AG08395 (cell line): ENCODE results near the gene TOMT.
A peak's percentile ranks its signal among the peaks of the same experiment; 100 is the strongest.

Source experiments
- DNase-seq: peaks from one replicate; pipeline ENCODE4 v3.0.0; 2012; ENCODE audit warnings: mixed read lengths, low spot score

Gene TOMT, protein sequence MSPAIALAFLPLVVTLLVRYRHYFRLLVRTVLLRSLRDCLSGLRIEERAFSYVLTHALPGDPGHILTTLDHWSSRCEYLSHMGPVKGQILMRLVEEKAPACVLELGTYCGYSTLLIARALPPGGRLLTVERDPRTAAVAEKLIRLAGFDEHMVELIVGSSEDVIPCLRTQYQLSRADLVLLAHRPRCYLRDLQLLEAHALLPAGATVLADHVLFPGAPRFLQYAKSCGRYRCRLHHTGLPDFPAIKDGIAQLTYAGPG

DNA sequence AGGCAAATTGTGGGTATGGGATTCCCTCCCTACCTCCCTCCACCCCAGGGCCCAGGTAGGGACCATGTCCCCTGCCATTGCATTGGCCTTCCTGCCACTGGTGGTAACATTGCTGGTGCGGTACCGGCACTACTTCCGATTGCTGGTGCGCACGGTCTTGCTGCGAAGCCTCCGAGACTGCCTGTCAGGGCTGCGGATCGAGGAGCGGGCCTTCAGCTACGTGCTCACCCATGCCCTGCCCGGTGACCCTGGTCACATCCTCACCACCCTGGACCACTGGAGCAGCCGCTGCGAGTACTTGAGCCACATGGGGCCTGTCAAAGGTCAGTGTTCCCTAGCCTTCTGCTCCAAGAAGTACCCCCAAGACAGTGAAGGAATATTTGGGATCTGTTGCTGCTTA is at the start of gene TOMT:
TOMT (plus strand) TSS at position 37 of the 400 bp plus-strand sequence; CDS start at position 65, 28 bp downstream.
- DNase-seq: no peak

DNA sequence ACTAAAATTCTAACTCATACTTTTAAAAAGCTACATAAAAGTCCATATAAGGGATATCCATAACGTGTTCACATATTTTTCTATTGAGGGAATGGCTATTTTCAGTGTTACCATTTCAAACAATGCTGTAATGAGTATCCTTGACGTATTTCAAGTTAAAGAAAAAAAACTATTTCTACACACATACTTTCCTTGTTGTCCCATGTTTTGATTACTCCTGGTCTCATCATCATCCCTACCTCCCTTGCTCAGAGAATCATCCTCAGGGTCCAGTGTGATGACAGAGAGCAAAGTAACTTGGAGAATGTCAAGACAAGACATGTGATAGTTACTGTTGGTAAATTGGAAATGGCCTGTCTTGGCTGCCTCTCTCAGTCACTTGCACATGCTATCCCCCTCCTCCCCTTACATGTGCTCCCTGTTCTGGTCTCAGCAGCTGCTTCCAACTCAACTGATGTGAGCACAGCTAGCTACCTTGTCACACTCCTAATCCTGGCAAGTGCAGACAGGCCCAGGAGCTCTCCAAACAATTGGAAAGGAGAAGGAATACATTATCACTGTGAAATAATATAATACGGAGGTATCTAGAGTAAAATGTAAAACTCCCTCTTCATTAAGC is 47.2 kb upstream of the TOMT start:
- DNase-seq: no peak

DNA sequence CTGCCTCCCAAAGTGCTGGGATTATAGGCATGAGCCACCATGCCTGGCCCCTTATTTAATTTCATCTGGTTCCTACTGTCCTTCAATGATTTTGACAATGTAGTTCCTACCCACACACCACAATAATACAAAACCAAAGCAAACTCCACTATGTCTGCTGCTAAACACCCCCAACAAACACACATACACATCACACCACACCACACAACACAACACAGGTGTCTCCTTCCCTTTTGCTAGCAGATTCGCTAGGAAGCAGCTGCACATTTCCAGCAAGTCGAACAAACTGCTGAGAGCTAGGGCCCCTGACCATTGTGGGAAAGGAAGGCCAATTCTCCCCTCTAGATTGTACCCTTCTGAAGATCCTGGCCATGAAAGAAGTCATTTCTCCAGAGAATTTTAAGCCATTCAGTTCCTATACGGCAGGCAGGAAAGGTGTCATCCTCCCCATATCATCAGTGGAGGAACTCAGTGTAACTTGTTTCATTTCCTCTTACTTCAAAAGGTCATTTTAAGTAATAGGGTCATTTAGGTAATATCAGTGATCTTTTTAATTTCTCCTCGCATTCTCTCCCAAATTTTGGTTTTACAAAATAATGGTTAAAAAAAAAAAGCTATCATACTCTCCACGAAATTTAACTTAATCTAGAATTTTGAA is 43.9 kb upstream of the TOMT start:
- no peak for DNase-seq

DNA sequence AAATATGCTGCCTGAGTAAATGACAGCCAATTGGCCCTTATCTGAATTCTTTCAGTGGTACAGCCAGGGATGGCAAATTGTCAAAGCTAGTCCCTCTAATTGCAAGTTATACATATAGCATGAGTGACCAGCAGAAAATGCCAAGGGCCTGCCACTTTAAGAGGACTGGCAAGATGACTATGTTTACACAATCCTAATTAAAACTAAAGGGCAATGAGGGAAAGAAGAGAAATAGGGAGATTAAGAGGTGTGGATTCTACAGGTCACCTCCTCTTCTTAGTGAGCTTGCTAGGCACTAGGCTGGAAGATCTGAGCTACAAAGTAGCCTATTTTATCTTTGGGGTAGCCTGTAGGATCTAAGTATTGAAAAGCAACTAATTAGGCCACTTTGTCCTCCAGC is 38.9 kb upstream of the TOMT start:
- DNase-seq: no peak

DNA sequence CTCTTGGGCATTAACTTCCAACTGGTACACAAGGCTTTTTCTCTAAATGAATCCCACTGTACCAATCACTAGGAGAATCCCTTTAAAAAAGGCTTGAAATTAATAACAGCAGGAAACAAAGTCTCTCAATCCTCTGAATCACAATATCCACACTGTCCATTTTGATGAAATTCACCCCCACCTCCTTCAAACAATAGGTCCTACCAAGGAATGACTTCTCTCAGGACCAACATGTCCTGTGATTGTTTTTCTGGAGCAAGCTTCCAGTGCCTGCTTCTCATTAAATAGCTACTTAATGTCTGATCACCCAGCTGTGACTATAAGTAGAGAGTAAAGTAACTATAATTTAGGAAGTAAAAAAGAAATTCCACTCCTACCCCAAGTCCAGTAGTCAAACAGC is 38.5 kb upstream of the TOMT start:
- DNase-seq: no peak

DNA sequence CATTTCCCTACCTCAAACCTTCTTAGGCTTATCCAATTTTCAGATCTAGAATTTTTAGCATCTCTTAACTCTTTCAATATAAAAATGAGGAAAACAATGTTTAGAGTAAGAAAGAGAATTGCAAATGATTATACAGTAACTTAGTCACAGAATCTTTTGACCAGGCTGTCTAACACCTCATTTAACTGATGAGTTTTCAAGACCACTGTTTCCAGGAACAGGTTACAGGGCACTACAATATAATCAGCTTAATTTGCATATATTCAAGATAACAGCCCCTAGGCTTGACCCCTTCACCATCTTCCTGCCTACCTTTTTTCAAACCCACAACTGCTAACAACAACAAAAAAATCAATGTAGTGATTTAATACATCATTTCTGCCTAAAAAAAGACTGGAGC is 38.0 kb upstream of the TOMT start:
- DNase-seq: no peak

DNA sequence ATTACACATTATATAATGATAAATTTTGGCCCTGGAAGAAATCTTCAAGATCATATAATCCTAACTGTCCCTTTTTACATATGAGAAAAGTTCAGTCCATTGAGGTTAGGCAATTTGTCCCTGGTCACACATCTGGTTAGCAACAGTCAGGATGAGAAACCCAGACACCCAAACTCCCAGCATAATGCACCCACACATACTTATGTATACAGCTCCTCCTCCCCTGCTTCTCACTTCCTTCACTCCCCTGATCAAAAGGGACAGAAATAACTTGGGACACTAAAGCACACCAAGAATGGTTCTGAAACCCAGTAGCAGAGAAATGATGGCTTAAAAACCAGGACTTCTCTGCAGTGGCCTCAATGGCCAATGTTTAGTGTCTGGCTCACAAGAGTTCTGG is 36.5 kb upstream of the TOMT start:
- DNase-seq: no peak

DNA sequence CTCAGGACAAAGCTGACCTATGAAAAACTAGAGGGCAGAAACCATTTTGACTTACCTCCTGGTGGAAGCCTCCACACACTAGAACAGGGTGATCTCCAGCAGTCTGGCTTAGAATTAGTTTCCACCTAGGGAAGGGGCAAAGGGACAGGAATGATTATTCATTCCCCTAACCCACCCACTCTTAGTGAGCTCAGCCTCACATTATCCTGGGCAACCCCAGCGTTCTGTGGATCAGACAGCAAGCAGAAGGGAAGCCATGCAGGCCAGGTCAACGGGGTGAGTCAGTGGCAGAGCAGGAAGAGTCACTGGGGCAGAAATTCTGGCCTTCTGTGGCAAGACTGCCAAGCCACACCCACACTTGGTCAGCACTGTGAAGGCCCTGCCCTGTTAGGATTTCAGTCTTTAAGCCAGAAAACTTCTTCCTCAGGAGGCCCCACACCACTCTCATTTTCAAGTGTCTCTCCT is 35.9 kb upstream of the TOMT start:
- DNase-seq: peak; percentile 90

DNA sequence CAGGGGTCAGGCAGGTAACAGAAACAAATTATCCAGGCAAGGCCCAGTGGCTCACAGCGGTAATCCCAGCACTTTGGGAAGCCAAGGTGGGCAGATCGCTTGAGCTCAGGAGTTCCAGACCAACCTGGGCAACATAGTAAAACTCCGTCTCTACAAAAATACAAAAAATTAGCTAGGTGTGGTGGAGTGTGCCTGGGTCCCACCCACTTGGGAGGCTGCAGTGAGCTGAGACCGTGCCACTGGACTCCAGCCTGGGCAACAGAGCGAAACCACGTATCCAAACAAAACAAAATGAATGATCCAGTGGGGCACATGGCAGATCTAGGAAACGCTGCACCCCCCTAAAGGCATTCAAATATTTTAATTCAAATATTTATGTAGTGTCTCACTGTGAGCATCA is 35.2 kb upstream of the TOMT start:
- no peak for DNase-seq

DNA sequence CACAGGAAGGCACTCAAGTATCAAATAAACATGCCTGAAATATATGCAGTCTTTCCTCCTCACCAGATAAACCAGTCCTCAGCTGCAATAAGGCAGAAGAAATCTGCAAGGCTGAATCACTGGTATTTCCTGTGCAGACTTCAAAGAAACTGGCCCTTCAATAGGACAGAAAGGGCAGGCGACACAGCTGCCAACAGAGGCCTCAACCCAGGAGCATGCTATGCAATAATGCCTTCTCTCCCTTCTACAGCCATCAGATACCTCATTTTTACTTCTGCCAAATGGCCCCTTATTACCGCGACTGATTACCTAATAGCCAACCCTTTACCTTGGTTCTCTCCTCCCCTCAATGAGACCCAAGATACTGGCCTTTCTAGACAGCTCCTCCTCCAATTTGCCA is 33.4 kb upstream of the TOMT start:
- DNase-seq: peak; percentile 66

DNA sequence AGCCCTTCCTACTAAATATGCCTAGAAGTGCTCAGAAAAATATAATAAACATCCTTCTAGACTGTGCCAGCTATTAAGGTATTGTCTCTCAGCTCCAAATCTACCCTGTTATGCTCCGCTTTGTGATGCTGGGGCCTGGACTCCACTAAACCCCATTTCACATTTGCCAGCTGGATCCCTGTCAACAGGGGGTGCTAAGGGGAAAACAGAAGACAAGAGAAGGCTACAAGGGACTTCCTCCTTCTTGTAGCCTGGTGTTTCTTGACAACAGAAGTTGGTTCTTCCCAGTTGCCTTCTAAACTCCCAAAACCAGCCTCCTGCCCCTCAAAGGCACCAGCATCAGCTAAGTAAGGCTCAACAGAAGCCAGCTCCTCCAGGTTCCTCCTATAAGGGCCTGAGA is 30.6 kb upstream of the TOMT start:
- no peak for DNase-seq

DNA sequence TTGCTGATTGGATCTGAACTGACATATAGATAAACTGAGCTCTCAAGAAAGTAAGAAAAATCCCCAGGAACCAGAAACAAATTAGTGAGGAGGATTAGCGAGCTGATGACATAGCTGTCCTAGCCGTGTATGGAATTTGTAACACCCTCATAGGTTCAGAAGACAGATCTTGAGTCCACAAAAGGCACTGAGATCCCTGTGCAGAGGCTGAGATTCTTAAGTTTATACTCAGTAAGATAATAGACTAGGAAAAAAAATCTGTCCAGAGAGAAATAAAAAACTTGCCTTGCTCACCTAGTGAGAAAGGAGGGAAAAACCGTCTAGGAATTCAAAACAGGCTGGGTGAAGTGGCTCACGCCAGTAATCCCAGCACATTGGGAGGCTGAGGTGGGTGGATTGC is 30.0 kb upstream of the TOMT start:
- no peak for DNase-seq

DNA sequence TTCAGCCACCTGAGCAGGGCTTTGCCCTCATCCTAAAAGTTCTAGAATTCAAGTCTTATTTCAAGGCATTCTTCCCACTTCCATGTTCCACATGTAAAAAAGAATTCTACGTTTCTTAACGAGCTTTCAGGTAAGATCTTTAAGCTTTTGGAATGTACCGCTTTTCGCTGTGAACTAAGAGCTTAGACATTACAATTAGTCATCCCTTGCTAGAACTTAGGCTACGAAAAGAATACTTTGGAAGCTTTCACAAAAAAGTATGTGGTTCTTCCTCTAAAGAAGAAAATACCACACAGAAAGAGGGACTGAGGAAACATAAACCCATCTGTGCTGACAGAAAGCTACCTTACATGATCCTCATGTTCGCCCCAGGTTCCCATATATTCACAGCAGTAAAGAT is 27.2 kb upstream of the TOMT start:
- DNase-seq: no peak

DNA sequence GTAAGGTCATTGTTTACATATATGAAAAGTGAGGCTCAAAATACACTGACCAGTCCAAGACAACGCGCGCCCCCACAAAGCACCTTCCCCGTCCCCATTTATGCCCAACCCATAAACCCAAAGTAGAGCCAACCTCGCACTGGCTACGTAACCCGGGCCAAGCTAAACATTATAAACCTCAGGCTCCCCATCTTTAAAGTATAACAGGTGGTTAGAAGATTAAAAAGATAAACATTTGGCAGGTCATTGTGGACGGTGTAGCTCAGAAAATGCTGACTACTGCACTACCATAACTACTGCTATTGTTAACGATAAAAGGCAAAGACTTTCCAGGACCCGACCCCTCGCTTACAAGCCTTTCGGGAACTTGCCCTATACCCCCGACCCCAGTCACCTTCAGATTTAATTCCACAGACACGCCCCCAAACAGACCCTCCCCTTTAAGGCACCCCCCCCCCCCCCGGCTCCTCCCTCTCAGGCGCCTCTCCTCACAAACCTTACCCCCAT is 25.9 kb upstream of the TOMT start:
- peak; percentile 31 for DNase-seq

DNA sequence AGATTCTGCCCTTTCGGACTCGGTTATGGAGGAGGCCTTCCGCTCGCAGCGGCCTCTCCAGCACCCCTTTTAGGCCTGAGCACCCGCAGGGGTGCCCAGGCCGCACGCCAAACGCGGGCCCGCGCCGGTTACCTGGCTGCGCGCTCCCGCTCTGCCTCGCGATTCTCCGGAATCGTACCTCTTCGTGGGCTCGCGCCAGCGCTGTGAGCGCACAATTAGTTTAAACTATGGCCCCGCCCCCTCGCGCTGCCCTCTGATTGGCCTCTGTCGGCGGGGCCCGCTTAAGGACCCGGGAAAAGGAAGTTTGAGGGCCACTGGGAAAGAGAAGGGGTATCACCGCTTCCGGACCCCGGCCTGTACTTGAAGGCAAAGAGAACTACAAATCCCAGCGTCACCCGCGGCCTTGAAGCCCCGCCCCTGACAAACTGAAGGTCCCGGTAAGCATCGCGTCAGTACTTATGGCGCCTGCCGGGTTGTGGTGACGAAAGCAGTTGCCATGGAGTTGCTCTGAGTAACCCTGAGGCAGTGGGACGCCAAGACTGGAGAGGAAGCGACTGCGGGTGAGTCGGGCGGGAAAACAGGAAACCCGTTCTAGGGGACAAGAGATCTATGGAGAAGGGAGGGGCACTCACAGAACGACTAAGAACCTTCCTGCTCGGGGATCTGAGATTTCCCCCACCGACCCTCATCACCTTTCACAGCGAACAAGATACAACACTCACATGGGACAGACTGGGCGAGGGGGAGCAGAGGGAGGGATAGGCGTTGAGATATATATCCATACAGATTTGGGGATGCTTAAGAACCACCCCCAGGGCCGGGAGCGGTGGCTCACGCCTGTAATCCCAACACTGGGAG is 25.2 kb upstream of the TOMT start, which contains the start of the genes LRRC51 and NUMA1:
LRRC51 (plus strand) TSS at position 525 of the 858 bp plus-strand sequence. CDS start 8,234 bp downstream, outside the sequence.
NUMA1 (minus strand) TSS at position 217 of the 858 bp plus-strand sequence. CDS start 44,599 bp downstream, outside the sequence.
- DNase-seq: peak; percentile 95

DNA sequence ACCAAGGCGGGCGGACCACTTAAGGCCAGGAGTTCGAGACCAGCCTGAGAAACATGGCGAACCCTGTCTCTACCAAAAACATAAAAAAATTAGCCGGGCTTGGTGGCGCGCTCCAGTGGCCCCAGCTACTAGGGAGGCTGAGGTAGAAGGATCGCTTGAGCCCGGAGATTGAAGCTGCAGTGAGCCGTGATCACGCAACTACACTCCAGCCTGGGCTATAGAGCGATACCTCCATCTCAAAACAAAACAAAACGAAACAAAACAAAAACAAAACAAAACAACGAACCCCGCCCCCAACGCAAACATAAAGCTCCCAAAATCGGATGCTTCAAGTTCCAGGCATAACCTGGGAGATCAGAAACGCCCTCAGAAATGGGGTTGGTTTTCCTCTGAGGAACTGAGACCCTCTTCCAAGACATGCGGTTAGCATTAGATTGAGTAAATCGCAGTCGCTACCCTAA is 24.5 kb upstream of the TOMT start:
- no peak for DNase-seq

DNA sequence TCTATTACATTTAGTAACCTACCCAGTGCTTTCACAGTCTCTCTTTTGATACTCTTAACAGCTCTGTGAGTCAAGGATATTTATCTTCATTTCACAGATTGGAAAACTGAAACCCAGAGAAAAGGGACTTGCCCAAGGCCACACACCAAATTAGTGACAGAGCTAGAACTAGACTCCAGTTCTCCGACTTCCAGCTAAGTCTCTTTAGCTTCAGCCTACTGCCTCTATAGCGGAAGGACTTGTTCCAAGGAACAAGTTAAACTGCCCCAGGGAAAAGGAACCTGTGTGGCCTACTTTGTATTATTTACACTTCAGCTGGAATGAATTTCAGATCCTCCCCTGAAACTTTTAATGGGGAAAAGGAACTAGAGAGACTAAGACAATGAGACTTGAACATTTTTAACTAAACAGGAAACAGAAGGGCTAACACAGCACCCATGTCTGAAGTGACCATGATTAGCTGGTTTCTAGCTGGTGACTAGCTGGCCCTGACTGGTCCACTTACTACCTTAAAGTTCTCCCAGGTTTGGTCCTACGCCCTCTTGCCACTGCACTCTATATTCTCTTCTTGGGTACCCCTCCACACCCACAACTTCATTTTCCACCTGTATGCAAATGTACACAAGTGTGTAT is 23.8 kb upstream of the TOMT start:
- no peak for DNase-seq

DNA sequence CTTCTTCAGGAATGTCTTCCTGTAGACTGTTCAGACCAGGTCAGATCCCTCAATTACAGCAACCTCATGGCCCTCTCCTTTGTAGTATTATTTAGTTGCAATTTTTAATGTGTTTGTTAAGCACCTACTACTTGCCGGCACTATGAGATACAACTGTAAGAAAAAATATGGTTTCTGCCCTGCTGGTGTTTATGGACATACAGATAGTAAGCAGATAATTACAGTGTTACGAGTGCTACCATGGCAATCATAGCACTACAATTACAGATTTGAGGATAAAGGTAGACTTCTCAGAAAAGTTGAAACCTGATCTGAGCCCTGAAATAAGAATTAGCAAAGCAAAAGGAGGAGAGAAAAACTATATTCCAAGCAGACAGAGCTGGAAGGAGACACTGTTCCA is 22.3 kb upstream of the TOMT start:
- no peak for DNase-seq

DNA sequence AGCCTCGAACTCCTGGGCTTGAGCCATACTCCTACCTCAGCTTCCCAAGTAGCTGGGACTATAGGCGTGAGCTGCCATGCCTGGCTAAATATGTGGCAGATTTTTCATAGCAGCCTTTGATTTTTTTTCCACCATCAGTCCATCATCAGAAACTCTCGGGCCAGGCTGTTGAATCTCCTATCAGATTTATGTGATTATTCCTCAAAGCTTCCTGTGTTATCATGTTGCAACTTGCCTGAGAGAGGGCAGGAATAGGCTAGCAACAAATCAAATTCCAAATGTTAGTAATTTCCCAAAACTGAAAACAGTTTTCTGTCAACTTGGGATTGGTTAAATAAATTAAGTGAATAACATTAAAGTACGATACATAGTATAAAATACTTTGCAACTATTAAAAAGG is 21.6 kb upstream of the TOMT start:
- DNase-seq: no peak

DNA sequence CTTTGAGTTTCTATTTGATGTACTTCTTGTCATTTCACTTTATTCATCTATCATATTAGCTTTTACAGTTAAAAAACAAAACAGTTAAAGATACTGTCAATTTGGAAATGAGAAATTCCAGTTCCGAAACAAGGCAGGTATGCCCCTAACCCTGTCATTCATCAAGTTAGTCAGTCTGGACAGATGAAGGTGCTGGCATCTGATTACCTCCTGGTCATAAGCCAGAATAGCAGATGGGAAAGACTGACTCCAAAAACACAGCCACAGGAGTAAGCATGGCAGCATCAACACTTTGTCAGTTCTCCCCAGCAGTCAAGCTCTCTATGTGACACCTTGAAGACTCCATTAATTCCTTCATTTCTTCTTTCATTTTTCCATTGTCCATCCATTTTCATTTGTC is 20.8 kb upstream of the TOMT start:
- no peak for DNase-seq

DNA sequence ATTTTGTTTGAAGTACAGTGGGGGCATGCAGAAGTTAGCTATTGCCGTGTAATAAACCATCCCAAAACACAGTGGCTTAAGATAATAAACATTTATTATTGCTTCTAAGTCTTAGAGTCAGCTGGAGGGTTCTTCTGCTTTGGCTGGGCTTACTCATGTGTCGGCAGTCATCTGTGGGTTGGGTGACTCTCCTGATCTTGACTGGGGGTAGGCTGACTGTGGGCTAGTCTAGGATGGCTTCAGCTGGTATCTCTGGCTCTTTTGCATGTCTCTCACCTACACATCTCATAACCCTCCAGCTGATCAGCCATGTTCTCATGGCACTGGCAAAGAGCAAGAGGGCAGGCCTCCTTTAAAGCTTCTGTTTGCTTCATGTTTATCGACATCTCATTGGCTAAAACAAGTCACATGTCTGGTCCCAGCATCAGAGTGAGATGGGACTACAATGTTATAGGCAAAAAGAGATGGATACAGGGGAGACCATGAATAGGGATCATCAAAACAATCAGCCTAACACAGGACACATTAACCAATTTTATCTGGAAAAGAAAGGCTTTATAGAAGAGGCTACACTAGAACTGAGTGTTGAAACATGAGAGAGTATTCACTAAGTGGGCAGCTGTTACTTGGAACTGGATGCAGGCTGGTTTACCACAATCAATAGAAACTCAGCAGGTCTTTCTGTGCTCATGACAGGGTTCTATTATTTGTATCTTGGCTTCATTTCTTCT is 19.9 kb upstream of the TOMT start:
- DNase-seq: no peak
